ENCODE data around the gene CYP27C1.
"Not testable (repeated sequence)": the region's sequence is repeated elsewhere in the genome, so short reads cannot be mapped to it uniquely, and the experiment has no call there.

CYP27C1 gene

DNA sequence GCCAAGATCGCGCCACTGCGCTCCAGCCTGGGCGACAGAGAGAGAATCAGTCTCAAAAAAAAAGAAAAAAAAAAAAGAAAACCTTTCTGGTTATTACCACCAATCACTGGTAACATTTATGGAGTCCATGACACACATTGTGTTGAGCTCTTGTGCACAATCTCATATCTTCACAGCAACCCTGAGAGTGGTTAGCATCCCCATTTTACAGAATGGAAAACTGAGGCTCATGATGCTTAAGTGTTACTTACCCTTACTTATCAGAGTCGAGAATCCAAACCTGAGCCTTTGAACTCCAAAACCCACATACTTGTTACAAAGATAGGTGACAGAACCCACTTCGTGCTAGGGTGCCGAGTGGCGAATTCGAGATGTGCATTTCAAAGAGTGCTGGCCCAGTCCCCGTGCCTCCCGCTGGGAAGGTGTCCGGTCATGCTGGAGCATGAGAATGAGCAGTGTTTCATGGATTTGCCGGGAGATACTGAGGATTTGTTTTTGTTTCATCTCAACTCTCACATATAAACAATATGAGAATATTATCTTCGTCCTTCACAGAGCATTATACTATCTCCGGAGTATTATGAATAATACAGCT lies 50.9 kb downstream of the CYP27C1 start:
- DNase-seq: no peak

DNA sequence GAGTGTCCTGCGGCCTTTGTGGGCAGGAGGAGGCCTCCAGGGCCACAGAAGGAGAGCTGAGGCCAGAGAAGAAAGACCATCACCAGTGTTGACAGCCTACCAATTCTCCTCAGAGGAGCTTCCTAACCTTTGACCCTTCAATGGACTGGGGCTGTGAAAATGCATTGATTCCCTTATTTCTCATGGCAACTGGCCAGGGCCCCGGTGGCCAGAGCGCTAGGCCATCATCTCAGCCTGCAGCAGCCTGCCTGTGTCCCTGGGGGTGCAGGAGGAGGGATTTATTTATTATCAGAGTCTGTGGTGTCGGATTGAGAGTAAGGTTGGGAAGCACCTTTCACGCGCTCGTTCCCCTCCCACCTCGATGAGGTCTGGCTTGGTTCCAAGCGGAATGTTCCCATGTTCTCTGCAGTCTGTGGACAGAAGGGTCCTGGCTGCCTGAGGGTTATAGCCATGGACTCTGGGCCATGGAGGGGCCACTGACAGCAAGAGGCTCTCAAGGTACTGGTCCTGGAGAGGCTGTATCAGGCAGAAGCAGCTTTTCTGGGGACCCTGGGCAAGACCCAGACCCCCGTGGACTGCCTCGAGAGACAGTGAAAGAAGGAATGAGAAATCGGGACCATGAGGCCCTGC lies 53.8 kb downstream of the CYP27C1 start:
- DNase-seq: no peak

DNA sequence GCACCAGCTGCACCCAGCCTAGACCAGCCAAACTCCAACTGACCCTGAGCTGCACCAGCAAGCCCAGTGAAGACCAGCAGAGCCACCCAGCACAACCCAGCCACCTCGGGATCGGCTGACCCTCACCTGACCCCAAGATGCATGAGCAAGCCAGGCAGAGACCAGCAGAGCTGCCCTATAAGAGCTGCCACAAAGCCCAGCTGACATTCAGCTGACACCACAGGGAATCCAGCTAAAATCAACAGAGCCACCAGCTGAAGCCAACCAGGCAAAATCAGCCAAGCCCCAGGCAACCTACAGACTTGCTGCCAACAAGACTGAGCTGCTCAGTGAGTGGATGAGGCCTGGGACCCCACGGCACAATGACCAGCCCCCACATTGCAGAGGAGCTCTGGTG lies 54.6 kb downstream of the CYP27C1 start:
- no peak for DNase-seq

DNA sequence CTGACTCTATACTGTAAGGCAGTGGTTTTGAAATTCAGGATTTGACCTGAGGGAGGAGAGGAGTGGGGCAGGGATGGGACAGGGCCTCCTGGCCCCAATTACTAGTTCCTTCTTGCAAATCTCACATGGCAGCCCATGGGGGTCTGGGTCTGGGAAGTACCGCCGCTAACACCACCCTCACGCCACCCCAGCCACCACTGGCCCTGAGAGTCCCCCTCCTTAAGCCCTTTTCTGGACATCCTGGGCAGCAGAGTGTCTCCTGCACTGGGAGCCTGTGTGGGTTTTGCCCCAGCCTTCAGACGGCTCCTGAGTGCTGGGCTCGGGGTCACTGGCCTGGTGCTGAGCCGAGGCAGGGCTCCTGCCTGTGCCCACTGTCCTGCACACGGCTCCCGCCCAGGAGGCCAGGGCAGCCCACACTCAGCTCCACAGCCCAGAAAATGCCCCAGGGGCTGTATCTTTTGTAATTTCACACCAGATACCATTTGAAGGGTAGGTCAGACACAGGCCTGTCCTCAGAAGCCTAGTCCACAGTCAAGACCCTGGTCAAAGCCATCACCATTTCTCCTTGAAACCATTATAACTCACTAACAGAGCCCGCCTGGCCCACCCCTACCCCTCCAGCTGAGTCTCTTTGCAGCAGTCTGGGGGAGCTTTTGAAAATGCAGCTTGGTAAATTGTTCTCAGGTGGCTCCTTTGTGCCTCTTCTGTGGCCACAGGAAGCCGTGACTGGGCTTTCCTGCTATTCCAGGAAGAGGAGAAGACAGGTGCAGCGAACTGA lies 55.1 kb downstream of the CYP27C1 start:
- no peak for DNase-seq

DNA sequence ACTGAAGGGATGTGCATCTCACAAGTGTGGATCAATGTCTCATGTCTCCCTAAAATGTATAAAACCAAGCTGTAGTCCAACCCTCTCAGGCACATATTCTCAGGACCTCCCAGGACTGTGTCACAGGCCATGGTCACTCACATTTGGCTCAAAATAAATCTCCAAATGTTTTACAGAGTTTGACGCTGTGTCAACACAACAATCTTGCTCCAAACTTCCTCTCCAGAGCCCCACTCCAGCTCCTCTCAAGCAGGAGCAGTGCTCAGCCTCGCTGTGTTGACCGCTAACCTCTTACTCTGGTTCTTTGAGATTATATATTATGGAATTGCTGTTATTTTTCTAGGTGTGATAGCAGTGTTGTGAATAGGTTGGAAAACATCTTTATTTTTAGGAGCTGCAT lies 56.2 kb downstream of the CYP27C1 start:
- DNase-seq: no peak

DNA sequence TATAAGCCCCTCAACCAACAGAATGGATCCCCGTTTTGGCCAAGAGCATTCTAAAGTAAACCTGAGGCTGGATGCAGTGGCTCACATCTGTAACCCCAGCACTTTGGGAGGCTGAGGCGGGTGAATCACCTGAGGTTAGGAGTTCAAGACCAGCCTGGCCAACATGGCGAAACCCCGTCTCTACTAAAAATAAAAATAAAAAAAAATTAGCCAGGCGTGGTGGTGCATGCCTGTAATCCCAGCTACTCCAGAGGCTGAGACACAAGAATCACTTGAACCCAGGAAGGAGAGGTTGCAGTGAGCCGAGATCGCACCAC lies 57.1 kb downstream of the CYP27C1 start:
- DNase-seq: not testable (repeated sequence)

DNA sequence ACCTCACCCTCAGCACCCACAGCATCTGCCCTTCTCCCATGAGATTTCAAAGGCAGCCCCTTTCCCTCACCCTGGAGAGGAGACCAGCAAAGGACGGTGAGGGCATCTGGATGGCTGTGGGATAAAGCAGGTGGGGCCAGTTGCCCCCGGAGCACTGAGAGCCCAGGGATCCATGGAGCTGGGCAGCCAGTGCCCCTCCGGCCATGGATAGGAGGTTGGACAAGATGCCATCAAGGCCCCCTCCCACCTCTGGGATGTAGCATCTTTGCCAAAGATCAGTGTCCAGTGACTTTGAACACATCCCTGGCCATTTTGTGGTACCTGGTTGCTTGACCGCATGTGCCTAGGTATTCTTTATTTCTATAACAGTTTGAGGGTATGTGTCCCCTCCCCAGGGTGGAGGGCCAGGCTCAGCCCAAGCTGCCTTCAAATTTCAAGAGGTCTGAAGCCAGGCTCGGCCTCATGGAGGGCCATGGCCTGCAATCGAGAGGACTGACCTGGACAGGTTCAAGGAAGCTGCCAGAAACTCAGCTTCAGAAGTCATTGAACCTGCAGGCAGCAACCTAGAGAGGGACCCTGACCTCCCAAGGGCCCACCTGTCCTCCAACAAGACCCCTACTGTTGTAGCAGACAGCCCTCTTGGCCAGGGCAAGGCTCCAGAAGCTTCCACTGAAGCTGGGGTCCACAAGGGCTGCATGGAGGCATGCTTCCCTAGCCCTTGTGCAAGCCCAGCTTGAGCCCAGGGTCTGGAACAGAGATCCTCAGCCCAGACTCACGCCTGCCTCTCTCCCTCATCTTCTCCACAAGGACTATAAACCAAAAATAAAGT lies 57.6 kb downstream of the CYP27C1 start:
- no peak for DNase-seq

DNA sequence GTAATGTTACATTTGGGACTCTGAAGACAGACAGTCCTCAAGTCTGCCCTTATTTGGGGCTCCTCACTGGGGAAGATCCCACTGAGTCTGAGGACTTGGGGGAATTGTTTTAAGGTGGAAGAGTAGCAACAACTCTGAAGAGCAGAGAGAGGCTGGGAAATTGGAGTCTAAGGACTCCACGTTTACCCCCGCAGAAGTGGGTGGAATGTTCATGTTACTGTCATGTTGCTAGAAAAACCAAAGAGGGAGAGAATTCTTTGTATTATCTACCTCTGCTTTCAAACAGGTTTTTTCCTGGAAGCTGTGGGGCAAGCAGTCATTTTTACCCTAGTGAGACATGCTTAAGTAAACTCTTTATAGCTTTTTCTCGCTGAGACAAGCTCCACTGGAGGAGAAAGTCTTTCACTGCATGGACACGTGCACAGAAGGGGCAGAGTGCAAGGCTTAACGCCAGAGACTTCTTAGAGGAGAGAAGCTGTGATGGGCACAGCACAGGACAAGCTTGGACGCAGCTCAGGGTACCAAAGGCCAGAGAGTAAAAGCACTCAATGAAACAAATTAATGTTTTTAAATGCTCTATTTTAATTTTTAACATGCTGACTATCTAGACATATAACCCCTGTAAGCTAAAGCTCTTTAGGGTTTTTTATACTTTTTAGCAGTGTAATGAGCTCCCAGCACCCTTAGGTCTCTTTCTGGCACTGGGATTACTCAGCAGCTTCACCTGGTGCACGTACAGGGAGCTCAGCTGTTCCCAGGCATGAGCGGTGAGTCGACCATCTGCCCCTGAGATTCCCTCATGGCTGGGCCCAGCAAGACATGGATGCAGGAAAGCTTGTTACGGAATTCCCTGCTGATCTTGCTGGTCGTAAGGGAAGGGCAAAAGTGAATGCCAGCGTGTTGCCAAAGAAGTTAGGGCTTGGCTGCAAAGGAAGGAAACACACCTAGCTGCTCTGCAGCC lies 58.6 kb downstream of the CYP27C1 start:
- DNase-seq: no peak

DNA sequence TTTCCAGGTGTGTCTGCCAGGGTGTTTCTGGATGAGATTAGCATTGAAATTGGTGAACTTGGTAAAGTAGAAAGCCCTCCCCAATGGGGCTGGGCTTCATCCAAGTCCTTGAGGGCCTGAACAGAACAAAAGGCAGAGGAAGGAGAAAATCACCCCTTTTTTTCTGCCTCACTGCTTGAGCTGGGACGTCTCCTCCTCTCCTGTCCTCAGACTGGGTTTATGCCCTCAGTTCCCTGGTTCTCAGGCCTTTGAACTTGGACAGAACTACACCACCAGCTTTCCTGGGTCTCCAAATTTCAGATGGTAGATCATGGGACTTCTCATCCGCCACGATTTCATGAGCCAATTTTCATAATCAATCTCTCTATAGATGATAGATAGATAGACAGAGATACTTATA lies 59.4 kb downstream of the CYP27C1 start:
- DNase-seq: no peak

DNA sequence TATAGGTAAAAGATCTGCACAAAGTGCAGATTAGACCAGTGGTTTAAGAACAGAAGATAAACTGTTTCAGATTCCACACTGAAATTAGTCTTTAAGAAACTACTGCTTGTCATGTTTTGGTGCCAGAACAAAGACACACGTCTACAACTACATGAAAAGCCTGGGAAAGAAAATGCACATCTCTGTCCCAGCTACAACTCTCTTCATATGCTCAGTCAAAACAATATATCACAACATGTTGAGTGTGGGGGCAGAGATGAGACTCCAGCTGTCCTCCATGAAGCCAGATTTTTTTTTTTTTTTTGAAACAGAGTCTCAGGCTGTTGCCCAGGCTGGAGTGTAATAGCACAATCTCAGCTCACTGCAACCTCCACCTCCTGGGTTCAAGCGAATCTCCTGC lies 60.6 kb downstream of the CYP27C1 start:
- no peak for DNase-seq

DNA sequence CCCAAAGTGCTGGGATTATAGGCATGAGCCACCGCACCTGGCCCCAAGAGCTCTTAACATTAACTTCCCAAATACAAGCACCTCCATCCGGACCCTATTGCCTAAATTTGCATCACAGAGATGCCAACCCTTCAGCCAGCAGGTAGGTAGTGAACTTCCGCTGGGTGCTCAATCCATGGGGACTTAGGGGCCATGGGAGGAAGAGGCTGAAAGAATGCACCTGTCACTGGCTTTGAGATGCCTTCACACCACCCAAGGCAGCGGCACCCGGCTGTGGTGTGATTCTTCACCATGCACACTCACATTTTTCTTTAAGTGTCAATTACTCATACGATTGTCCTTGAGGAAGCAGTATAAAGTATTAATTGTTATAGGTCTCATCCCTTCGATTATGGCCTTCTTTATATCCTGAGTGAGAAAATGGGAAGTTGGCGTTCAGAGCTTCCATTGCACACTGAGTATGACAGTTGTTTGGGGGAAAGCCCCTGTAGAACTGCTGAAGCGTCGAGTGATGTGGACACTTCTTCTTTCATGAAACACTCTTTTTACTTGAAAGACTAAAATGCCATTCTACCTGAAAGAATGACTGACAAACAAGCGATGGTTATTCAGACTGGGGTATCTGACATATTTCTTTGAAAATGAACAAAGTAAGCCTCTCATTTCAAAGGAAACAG lies 61.3 kb downstream of the CYP27C1 start:
- DNase-seq: no peak

DNA sequence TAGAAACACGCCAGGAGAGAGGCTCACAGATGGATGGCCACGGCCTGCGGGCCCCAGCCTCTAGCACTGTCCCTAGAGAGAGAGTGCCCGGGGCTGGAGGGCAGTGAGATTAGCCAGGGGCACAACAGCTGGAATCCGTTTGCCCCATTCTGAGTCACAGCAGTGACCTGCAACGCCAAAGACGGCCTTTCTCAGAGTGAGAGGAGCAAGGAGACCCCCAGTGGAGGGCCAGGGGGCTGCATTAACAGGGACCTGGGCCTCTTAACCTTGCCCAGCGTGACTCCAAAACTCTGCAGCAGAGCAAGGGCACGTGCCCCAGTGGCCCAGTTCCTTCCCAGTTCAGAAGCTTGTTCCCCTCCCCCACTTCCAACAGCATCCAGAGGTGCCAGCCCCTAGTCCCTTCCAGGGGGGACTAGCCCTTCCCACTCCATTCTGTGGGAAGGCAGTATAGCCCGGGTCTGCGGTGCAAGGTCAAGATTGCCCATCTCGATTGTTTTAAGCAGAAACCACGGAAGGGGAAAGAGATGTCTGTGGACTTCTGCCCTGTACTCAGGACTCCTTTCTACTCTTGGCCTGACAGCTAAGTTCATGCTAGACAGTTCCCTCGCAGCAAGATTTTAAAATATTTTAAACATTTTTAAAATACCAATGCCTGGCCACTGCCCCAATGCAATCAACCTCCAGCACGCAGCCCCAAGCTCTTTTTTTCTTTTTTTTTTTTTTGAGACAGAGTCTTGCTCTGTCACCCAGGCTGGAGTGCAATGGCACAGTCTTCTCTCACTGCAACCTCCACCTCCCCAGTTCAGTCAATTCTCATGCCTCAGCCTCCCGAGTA lies 62.2 kb downstream of the CYP27C1 start:
- no peak for DNase-seq

DNA sequence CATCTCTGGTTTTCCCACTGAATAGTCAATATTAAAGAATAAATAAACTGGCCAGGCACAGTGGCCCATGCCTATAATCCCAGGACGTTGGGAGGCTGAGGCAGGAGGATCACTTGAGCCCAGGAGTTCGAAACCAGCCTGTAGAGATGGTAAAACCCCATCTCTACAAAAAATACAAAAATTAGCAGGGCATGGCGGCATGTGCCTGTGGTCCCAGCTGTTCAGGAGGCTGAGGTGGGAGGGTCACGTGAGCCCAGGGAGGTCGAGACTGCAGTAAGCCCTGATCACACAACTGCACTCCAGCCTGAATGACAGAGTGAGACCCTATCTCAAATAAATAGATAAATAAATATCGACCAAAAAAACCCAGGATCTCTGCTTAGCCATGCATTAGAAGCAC lies 63.0 kb downstream of the CYP27C1 start:
- no peak for DNase-seq

DNA sequence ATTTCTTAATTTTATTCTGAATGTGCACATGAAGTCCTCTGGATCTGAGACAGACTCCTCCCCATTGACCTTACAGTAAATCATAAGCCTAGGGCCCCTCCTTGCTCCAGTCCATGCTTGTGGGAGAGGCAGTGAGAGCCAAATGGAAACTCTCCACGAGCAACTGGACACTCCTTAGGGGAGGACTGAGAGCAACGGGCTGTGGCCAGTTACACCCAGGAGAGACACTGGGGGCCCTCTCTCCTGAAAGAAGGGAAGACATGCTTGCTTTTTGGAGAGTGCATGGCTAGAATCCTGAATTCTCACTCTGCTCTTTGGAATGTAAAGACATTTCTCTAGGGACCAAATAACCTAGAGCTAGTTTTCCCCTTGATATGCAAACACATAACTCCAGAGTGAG lies 64.2 kb downstream of the CYP27C1 start:
- DNase-seq: no peak

DNA sequence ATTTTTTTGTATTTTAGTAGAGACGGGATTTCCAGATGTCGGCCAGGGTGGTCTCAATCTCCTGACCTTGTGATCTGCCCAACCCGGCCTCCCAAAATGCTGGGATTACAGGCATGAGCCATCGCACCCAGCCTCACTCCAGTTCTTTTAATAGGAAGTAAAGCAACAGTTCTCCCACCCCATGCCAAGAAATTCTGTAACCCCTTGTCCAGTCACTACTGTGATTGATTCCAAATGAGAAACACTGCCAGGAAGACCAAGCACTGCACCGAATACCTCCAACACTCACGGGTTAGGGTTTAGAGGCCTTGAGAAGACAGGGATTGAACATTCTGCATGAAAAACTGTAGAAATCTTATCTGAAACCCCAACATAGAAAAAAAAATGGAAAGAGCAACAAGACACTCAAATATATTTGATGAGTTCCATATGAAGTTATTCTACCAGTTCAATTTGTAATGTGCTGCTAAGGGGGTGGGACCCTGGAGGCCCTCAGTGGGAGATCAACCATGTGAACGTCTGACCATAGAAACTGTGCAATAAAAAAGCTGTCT lies 65.0 kb downstream of the CYP27C1 start:
- DNase-seq: no peak

DNA sequence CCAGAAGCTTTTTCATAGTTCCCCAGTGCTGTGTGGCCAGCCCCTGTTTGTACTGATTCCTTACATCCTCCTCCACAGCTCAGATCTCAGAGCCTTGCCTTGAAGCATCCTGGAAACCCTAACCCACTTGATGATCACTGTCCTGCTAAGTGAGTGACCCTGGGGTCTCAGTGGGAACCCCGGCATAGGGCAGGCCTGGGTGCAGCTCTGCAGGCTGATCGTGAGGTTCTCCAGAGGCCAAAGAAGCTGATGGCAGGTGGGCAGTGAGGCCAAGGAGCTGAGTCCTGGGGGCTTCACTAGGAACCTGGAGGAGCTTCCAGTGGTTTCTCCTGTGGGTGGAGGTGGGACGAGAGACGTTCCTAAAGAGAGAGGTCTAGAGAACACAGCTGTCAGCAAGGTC lies 65.7 kb downstream of the CYP27C1 start:
- DNase-seq: no peak

DNA sequence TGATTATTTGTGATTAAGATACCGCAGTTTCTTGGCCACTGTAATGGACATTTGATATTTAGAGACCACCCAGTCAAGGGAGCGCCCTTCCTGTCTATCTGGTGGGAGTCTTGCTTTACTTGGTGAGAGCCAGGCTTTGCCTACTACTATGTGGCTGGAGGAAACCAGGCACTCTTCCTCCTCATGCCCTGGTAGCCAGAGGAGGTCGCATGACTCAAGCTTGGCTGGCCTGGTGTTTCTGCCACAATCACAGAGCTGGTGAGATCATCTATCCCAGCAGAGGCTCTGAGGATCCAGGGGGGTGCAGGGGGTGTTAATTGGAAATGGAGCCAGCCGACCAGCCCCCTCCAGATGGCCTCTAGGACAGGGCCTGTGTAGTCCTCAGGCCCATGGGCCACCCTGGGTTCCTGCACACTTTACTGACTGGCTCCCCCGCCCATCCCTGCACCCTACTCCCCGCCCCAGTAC lies 66.4 kb downstream of the CYP27C1 start:
- no peak for DNase-seq

DNA sequence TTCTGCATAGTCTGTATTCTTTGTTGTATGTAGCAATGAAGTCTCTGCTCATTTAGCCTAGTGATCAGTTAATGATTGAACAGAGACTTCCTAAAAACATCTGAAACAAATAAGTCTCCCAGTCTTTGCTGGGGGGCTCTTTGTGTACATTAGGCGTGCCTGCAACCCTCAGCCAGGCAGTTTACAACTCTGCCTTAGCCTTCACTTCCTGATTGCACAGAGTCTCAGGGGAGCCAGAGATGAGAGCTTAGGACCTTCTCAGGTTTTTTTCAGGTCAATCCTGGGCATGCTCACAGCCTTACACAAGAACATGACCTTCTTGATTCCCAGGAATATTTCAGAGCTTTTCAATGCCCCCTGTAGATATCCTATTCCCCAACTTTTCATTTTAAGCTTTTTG lies 69.1 kb downstream of the CYP27C1 start:
- no peak for DNase-seq

DNA sequence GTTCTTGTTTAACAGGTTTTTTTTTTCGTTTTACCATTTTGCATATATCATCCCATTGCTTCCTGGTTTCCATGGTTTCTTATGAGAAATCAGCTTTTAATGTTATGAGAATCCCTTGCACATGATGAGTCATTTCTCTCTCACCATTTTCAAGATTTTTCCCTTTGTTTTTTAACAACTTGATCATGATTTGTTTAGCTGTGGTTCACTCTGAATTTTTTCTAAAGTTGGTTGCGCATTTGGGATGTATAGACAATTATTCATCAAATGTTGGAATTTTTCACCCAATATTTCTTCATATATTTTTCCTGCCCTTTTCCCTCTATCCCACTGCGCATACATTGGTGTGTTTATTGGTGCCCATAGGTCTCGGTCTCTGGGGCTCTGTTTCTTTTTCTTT lies 70.7 kb downstream of the CYP27C1 start:
- DNase-seq: no peak

DNA sequence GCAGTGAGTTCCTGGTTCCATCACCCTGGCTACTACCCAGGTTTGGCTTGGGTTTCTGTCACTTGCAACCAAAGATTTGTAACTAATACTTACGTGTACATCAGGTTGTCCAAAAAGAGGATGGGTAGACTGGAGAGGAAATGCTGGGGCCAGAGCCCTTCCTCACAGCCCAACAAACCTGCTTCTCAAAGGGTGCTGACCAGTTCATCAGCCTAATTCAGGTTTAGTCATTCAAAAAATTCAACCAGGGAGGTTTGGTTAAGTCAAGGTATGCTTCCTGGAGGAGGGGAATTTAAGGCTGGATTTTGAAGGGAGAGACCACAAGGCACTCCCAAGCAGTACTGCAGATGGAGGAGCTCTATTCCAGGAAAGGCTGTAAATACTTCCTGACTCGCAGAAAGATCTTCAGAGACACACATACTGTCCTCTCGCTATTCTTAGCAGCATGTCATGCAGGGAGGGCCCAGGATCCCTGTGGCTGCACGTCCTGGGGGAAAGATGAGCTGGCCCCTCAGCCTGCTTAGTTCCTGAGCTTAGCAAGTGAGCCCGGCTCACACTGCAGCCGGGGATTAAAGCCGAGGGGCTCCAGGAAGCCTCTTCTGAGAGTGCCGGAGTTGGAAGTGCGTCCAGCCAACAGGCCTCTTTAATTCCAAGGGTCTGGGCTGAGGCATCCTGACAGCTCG lies 73.1 kb downstream of the CYP27C1 start:
- no peak for DNase-seq
